NCI-H146 treated with DMSO at 0.1 percent for 48 hours (cell line): Measurements from ENCODE around the gene SMIM41.
A peak's percentile ranks its signal among the peaks of the same experiment; 100 is the strongest.

Experiments
- DNase-seq: peaks from one replicate; lab custom pipeline; 2025; ENCODE audit not compliant: unreplicated experiment; lab: John Stamatoyannopoulos, UW

SMIM41 gene

GRCh38 chr12:52079576-52080402, at the start of gene SMIM41:
Gene SMIM41, plus strand, starts transcription at chr12:52079704. Its CDS starts 76 bp downstream, at chr12:52079780.
- no peak for DNase-seq

GRCh38 chr12:52032446-52032803, 47.1 kb upstream of the SMIM41 start:
- no peak for DNase-seq

GRCh38 chr12:52032804-52033445, 46.6 kb upstream of the SMIM41 start:
- DNase-seq = peak; percentile 96

GRCh38 chr12:52033446-52034140, 45.9 kb upstream of the SMIM41 start:
- DNase-seq = no peak

- no peak for DNase-seq
Observed at GRCh38 chr12:52035190-52035589, 44.3 kb upstream of the SMIM41 start.

- DNase-seq = no peak
Observed at GRCh38 chr12:52035926-52036325, 43.6 kb upstream of the SMIM41 start.

GRCh38 chr12:52036587-52037171, 42.8 kb upstream of the SMIM41 start:
- peak; percentile 42 for DNase-seq

GRCh38 chr12:52037248-52037861, 42.1 kb upstream of the SMIM41 start:
- DNase-seq = no peak

GRCh38 chr12:52038447-52038846, 41.1 kb upstream of the SMIM41 start:
- no peak for DNase-seq

- DNase-seq = no peak
Observed at GRCh38 chr12:52041035-52041434, 38.5 kb upstream of the SMIM41 start.

GRCh38 chr12:52041695-52042123, 37.8 kb upstream of the SMIM41 start:
- no peak for DNase-seq

- peak; percentile 79 for DNase-seq
Observed at GRCh38 chr12:52042706-52043385, 36.7 kb upstream of the SMIM41 start.

- no peak for DNase-seq
Observed at GRCh38 chr12:52043386-52044212, 35.9 kb upstream of the SMIM41 start.

GRCh38 chr12:52044292-52044983, 35.1 kb upstream of the SMIM41 start:
- DNase-seq = no peak

GRCh38 chr12:52045794-52046199, 33.7 kb upstream of the SMIM41 start:
- no peak for DNase-seq

- DNase-seq = no peak
Observed at GRCh38 chr12:52046859-52047258, 32.6 kb upstream of the SMIM41 start.

- no peak for DNase-seq
Observed at GRCh38 chr12:52049286-52049685, 30.2 kb upstream of the SMIM41 start.

- no peak for DNase-seq
Observed at GRCh38 chr12:52049688-52050087, 29.8 kb upstream of the SMIM41 start.
